ENCODE data around the gene MAU2. TPM values are rescaled to one million over a fixed set of nuclear protein-coding genes. Genes with fewer than 3 reads are reported as not detected.

MAU2 gene
- total RNA-seq, 1 donor, result 32.4 TPM

DNA sequence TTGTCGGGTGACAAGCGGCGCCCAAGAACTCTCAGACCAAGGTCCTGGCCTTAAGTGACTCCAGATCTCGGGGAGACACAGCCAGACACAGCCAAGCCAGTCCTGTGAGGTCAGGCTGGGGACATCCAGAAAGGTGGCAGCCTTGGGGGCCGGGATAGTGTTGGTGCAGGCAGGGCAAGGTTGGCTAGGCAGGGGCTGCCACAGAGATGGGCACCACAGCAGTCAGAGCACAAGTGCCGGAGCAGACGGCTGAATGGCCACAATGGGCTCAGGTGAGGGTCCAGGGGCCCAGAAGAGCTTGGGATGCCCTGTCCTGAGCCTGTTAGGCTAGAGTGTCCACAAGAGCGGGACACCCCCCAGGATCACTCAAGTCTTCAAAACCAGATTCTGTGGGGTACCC is 32.2 kb downstream of the MAU2 start:
- TF ChIP-seq, protein P1, sequence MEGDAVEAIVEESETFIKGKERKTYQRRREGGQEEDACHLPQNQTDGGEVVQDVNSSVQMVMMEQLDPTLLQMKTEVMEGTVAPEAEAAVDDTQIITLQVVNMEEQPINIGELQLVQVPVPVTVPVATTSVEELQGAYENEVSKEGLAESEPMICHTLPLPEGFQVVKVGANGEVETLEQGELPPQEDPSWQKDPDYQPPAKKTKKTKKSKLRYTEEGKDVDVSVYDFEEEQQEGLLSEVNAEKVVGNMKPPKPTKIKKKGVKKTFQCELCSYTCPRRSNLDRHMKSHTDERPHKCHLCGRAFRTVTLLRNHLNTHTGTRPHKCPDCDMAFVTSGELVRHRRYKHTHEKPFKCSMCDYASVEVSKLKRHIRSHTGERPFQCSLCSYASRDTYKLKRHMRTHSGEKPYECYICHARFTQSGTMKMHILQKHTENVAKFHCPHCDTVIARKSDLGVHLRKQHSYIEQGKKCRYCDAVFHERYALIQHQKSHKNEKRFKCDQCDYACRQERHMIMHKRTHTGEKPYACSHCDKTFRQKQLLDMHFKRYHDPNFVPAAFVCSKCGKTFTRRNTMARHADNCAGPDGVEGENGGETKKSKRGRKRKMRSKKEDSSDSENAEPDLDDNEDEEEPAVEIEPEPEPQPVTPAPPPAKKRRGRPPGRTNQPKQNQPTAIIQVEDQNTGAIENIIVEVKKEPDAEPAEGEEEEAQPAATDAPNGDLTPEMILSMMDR (IDR thresholded peaks at IDR 0.05; ENCODE audit: insufficient read depth, low read depth, low read length), result no peak
- DNase-seq (ENCODE audit: low read depth), result no peak

DNA sequence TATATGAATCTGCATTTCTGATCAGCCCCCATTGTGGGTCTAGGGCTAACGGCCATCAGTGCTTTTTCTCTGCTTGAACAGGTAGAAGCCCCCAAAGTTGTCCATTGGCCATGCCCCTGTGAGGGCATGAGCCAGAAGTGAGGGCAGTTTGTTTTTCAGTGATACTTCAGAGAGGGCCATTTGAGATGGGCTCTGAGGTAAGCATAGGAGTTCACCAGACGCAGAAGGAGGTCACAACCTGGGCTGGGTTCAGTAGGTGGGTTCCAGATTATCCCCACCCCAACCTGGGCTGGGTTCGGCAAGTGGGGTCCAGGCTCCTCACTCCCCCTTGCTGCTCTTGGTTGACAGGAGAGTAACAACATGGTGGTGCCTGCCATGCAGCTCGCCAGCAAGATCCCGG is 33.4 kb downstream of the MAU2 start:
- TF ChIP-seq, protein P1 (IDR thresholded peaks at IDR 0.05; ENCODE audit: insufficient read depth, low read depth, low read length), result no peak
- no peak for DNase-seq (ENCODE audit: low read depth)
- H3K4me3 ChIP-seq (ENCODE audit: low read depth, low read length), result no peak overlapping the region

More for the DNA sequence above, 32.2 kb downstream of the MAU2 start:
- H3K4me3 ChIP-seq (ENCODE audit: low read depth, low read length), result no peak overlapping the region

DNA sequence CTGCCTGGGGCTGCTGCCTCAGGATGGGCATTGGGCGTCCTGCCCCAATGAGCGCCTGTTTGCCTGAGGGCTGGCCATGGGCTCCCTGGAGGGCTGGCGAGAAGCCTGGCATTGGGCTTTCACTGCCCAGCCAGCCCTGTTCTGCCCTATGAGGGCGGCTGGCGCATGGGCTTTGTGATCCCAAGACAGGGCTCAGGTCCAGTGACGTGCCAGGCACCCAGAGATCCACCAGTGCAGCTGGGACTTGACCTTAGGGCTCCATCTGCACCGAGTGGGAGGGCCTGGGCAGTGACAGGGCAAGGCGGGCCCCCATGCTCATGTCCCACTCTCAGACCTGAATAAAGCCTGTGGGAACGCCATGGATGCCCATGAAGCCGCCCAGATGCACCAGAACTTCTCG is 34.3 kb downstream of the MAU2 start:
- TF ChIP-seq, protein P1 (IDR thresholded peaks at IDR 0.05; ENCODE audit: insufficient read depth, low read depth, low read length), result no peak
- DNase-seq (ENCODE audit: low read depth), result no peak
- no peak overlapping the region for H3K4me3 ChIP-seq (ENCODE audit: low read depth, low read length)

DNA sequence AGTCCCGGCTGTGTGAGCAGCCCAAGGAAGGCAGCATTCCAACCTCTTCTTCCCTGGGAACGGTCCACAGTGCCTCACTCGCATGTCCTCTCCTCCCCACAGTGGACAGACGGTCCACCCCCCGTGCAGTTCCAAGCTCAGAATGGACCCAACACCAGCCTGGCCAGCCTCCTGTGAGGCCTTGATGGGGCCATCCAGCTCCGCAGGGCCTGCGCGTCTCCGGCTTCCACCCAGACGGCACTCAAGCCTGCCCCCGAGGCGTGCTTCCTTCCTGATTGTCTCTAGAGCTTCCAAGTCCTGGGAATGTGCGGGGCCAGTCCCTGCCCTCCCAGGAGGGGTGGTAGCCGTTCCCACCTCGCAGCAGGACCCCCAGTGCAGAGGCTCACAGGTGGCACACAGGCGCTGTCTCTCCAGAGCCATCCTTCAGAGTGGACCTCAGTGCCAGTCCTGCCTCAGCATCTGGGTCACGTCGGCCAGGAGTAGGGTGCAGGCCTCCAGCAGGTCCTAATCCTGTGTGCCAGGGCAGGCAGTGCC is 35.0 kb downstream of the MAU2 start:
- no peak for DNase-seq (ENCODE audit: low read depth)
- H3K4me3 ChIP-seq (ENCODE audit: low read depth, low read length), result no peak overlapping the region
- TF ChIP-seq, protein P1 (IDR thresholded peaks at IDR 0.05; ENCODE audit: insufficient read depth, low read depth, low read length), result no peak

DNA sequence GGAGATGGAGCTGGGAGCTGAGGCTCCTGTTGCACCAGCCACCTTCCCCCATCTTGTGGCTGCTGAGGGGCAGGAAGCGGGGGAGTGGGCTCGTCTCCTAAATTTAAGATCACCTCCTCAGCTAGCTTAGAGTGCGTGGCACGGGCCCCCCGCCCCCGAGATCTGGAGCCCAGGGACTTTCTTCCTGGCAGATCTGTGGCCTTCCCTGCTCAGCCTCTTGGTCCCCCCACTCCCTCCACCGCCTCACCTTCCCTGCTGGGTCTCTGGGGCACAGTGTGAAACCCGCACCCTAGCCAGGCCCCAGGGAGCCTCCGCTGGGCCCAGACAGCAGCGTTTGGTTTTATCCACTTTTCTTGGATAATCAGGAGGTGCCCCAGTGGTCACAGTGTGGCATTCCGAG is 35.9 kb downstream of the MAU2 start:
- TF ChIP-seq, protein P1 (IDR thresholded peaks at IDR 0.05; ENCODE audit: insufficient read depth, low read depth, low read length), result no peak
- DNase-seq (ENCODE audit: low read depth), result no peak
- no peak overlapping the region for H3K4me3 ChIP-seq (ENCODE audit: low read depth, low read length)

DNA sequence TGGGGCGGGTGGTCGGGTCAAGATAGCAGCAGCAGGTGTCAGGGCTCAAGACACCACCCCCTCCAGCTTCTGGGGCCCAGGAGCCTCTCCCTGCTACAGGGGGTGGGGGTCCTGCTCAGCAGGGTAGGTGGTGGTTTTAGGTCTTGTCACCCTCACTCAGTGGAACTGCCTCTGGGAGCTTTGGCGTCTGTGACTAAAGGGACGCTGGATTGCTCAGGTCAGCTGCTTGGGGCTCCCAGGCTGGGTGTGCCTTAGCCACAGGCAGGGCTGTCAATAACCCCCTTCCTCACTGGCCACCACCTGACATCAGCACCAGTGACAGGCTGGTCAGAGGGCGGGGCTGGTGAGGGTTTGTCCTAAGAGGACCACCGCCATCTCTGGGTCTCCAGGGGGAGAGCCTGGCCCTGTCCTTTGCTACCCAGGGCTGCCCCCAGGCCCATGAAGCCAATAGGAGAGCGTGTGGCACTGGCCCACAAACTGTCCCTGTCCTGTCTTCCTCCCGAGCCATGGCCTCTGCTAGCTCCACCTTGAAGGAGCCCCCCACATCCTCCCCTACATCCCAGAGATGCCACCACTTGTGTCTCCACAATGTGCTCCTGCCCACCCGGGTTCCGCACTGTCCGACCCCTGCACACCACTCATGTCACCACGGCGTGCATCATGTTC is 36.4 kb downstream of the MAU2 start:
- H3K4me3 ChIP-seq (ENCODE audit: low read depth, low read length), result no peak overlapping the region
- no peak for DNase-seq (ENCODE audit: low read depth)
- TF ChIP-seq, protein P1 (IDR thresholded peaks at IDR 0.05; ENCODE audit: insufficient read depth, low read depth, low read length), result no peak
